PC-9 (cell line): ENCODE results near the gene PKP3. TPM values are rescaled to one million over a fixed set of nuclear protein-coding genes. Genes with fewer than 3 reads are reported as not detected.

Source experiments
- BruUV-seq: library from RNA; stranded (reverse); fragments of 400-500 nt; replicated peaks from 2 replicates; lab custom pipeline; 2021; lab: Mats Ljungman, UMichigan
- CTCF ChIA-PET: fragments of 300-600 bp; sonication (Branson Sonifier 250); formaldehyde crosslinking; loops from one replicate; lab custom pipeline; 2022; ENCODE audit warnings: antibody characterized with exemption; lab: Charles Lee
- POLR2A ChIA-PET: fragments of 300-600 bp; sonication (Branson Sonifier 250); formaldehyde crosslinking; loops from one replicate; lab custom pipeline; 2022; ENCODE audit warnings: antibody characterized with exemption; ENCODE audit not compliant: unreplicated experiment; lab: Charles Lee
- DNase-seq, 2 experiments: peaks; one replicate each; pipeline versions ENCODE4 v3.0.0 to v3.0.0-alpha.2; 2015 to 2022; ENCODE audit warnings: mixed read lengths in 1 of 2
- H2AFZ ChIP-seq: fragments of 200-600 bp; sonication (generic); 2 replicates; pipeline ENCODE4 v1.8.1; 2017; ENCODE audit warnings: antibody characterized with exemption
- H3F3A ChIP-seq: fragments of 200-600 bp; sonication (generic); 2 replicates; pipeline ENCODE4 v1.8.1; 2017; ENCODE audit warnings: antibody characterized with exemption, mild to moderate bottlenecking, low read depth; ENCODE audit not compliant: insufficient read depth
- H3K27ac ChIP-seq: fragments of 200-600 bp; sonication (generic); 2 replicates; pipeline ENCODE4 v1.6.1; 2016; ENCODE audit warnings: mixed run types
- H3K27me3 ChIP-seq: fragments of 200-600 bp; sonication (generic); 2 replicates; pipeline ENCODE4 v1.6.1; 2016; ENCODE audit warnings: low read depth, mixed run types; ENCODE audit not compliant: insufficient read depth
- H3K36me3 ChIP-seq: fragments of 200-600 bp; sonication (generic); 2 replicates; pipeline ENCODE4 v1.6.1; 2016; ENCODE audit warnings: low read depth, mixed run types
- H3K4me1 ChIP-seq: fragments of 200-600 bp; sonication (generic); replicated peaks from 2 replicates; pipeline ENCODE4 v1.6.1; 2016; ENCODE audit warnings: mixed run types; ENCODE audit not compliant: insufficient read depth
- H3K4me2 ChIP-seq: fragments of 200-600 bp; sonication (generic); 2 replicates; pipeline ENCODE4 v1.6.1; 2017; ENCODE audit warnings: mixed run types
- H3K4me3 ChIP-seq: fragments of 200-600 bp; sonication (generic); 2 replicates; pipeline ENCODE4 v1.6.1; 2016; ENCODE audit warnings: mixed run types
- H3K79me2 ChIP-seq: fragments of 200-600 bp; sonication (generic); 2 replicates; pipeline ENCODE4 v1.6.1; 2017; ENCODE audit warnings: low read depth, mixed run types
- H3K9me2 ChIP-seq: fragments of 200-600 bp; sonication (generic); 2 replicates; pipeline ENCODE4 v1.8.1; 2017; ENCODE audit warnings: mild to moderate bottlenecking; ENCODE audit not compliant: insufficient read depth
- H3K9me3 ChIP-seq: fragments of 200-600 bp; sonication (generic); 2 replicates; pipeline ENCODE4 v1.8.1; 2016; ENCODE audit warnings: low read depth; ENCODE audit not compliant: insufficient read depth
- H4K20me1 ChIP-seq: fragments of 200-600 bp; sonication (generic); 2 replicates; pipeline ENCODE4 v1.8.1; 2017; ENCODE audit not compliant: insufficient read depth
- EZH2 ChIP-seq: fragments of 200-600 bp; sonication (generic); IDR thresholded peaks from 2 replicates; pipeline ENCODE4 v1.8.0; 2017; ENCODE audit warnings: antibody characterized with exemption, low read depth
- intact Hi-C: fragments of 100-400 bp; cut with micrococcal nuclease; formaldehyde crosslinking; loops from one replicate; pipeline ENCODE4 v1.10.0; 2022; ENCODE audit not compliant: unreplicated experiment
- total RNA-seq: library from RNA; stranded (reverse); gene quantifications from 2 replicates; pipeline ENCODE4 v1.2.3, GENCODE V29; 2021
- TF ChIP-seq, protein P1 (sequence below): fragments of 200-600 bp; sonication (generic); conservative IDR thresholded peaks from 2 replicates; pipeline ENCODE4 v1.6.1; 2017; ENCODE audit warnings: mixed run types, antibody characterized with exemption, mild to moderate bottlenecking, moderate library complexity

PKP3 gene
- total RNA-seq, 1 experiment from 2014 or later = 83.7 TPM

- no peaks in the 10 kb centered on the region for H3K27me3 ChIP-seq
- no TSS peak for BruUV-seq
- H3K9me2 ChIP-seq = no peaks in the 10 kb centered on the region
- TF ChIP-seq, protein P1, sequence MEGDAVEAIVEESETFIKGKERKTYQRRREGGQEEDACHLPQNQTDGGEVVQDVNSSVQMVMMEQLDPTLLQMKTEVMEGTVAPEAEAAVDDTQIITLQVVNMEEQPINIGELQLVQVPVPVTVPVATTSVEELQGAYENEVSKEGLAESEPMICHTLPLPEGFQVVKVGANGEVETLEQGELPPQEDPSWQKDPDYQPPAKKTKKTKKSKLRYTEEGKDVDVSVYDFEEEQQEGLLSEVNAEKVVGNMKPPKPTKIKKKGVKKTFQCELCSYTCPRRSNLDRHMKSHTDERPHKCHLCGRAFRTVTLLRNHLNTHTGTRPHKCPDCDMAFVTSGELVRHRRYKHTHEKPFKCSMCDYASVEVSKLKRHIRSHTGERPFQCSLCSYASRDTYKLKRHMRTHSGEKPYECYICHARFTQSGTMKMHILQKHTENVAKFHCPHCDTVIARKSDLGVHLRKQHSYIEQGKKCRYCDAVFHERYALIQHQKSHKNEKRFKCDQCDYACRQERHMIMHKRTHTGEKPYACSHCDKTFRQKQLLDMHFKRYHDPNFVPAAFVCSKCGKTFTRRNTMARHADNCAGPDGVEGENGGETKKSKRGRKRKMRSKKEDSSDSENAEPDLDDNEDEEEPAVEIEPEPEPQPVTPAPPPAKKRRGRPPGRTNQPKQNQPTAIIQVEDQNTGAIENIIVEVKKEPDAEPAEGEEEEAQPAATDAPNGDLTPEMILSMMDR = no peak
- TF ChIP-seq EZH2 = no peak
- peak overlapping the region; percentile 84 for H2AFZ ChIP-seq
- ChIA-PET POLR2A (interaction anchor here (0.5 kb wide), 1 partner anchor 40 kb away, joined by 5 read pairs; no protein-coding TSS in a partner anchor), CTCF (no interaction called here)
- intact Hi-C loops = loop anchor here (1.0 kb wide), 1 partner anchor 56 kb away; the partner anchor contains the start of gene RNH1
- no peaks in the 10 kb centered on the region for H3K36me3 ChIP-seq
- H3K9me3 ChIP-seq = no peaks in the 10 kb centered on the region
- peaks cover 9% of the 10 kb centered on the region; the same call in 1 of the 2 replicates for H3F3A ChIP-seq
- DNase-seq = peak; percentile 45 to 52
- 0 out of 2 replicates have a peak, but pooled peaks cover 5% of the 10 kb centered on the region for H3K4me1 ChIP-seq
- no peaks in the 10 kb centered on the region for H4K20me1 ChIP-seq
- peak overlapping the region; percentile 88 for H3K4me2 ChIP-seq
- peak overlapping the region; percentile 69 for H3K4me3 ChIP-seq
- peaks cover 22% of the 10 kb centered on the region for H3K79me2 ChIP-seq
- H3K27ac ChIP-seq = no peak overlapping the region
These were observed 56.9 kb downstream of the PKP3 start for GRCh38 chr11:450809-451451.

GRCh38 chr11:451738-452137, 57.7 kb downstream of the PKP3 start:
- no peaks in the 10 kb centered on the region for H4K20me1 ChIP-seq

DNA sequence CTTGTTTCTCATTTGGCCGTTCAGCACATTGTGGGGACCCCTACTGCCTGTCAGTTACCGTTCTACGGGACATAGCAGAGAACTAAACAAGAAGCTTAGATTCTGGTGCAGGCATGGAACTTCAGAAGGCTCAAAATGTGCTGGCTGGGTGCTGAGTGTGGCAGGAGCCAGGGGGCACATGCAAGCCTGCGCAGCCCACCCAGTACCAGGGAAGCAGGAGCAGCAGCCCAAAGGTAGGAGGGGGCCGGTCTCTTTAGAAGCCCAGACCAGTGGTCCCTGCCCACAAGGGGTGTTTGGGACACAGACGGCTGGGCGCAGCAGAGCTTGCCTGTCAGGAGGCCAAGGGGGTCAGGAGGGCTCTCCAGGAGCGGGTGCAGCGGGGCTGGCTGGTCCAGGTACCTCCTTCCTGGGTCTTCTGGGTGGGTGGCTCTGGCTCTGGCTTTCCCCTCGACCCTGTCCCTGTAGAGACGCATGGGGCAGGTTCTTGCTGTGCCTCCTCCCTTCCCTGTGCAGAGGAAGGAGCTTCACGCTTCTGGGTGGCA, 58.3 kb downstream of the PKP3 start:
- no TSS peak for BruUV-seq
- H3K9me2 ChIP-seq = no peaks in the 10 kb centered on the region
- POLR2A ChIA-PET = no interaction called here
- H3K4me2 ChIP-seq = no peak overlapping the region
- TF ChIP-seq, protein P1 = no peak
- TF ChIP-seq EZH2 = no peak
- H3K9me3 ChIP-seq = no peaks in the 10 kb centered on the region
- H3K4me3 ChIP-seq = no peak overlapping the region
- no peaks in the 10 kb centered on the region for H3K27me3 ChIP-seq
- H3K27ac ChIP-seq = no peak overlapping the region
- DNase-seq = no peak
- no peak overlapping the region for H2AFZ ChIP-seq
- intact Hi-C loops = no loop called here
- H3K4me1 ChIP-seq = 0 out of 2 replicates have a peak, but pooled peaks cover 5% of the 10 kb centered on the region
- CTCF ChIA-PET = no interaction called here
- peaks cover 9% of the 10 kb centered on the region; the same call in 1 of the 2 replicates for H3F3A ChIP-seq
- peaks cover 22% of the 10 kb centered on the region for H3K79me2 ChIP-seq
- H3K36me3 ChIP-seq = no peaks in the 10 kb centered on the region
- H4K20me1 ChIP-seq = no peaks in the 10 kb centered on the region

More at GRCh38 chr11:451738-452137, 57.7 kb downstream of the PKP3 start:
- ChIA-PET POLR2A (interaction anchor here (0.5 kb wide), 1 partner anchor 41 kb away, joined by 5 read pairs; no protein-coding TSS in a partner anchor), CTCF (no interaction called here)
- peak overlapping the region; percentile 88 for H3K4me2 ChIP-seq
- 0 out of 2 replicates have a peak, but pooled peaks cover 5% of the 10 kb centered on the region for H3K4me1 ChIP-seq
- peaks cover 9% of the 10 kb centered on the region; the same call in 1 of the 2 replicates for H3F3A ChIP-seq
- H3K9me3 ChIP-seq = no peaks in the 10 kb centered on the region
- no peak overlapping the region for H3K27ac ChIP-seq
- intact Hi-C loops = no loop called here
- H3K27me3 ChIP-seq = no peaks in the 10 kb centered on the region
- TF ChIP-seq EZH2 = no peak
- TF ChIP-seq, protein P1 = no peak
- H3K79me2 ChIP-seq = peaks cover 22% of the 10 kb centered on the region
- H2AFZ ChIP-seq = no peak overlapping the region
- no peak for DNase-seq
- no peaks in the 10 kb centered on the region for H3K9me2 ChIP-seq
- H3K4me3 ChIP-seq = peak overlapping the region; percentile 69; the same call in 1 of the 2 replicates
- H3K36me3 ChIP-seq = no peaks in the 10 kb centered on the region
- BruUV-seq = no TSS peak
